H9 (cell line): ENCODE results near the gene E4F1. TPM values are rescaled to one million over a fixed set of nuclear protein-coding genes. Genes with fewer than 3 reads are reported as not detected.

ENCODE experiments used
- DNase-seq: peaks from one replicate; pipeline ENCODE4 v3.0.0-alpha.2; 2017
- H2AFZ ChIP-seq: one replicate; pipeline ENCODE4 v1.6.1; 2013; ENCODE audit warnings: mild to moderate bottlenecking, low read length, control low read depth, moderate library complexity
- H2AK5ac ChIP-seq: 2 replicates; pipeline ENCODE4 v1.6.1; 2013; ENCODE audit warnings: low read length, control low read depth, mixed read lengths; ENCODE audit not compliant: insufficient read length
- H2BK120ac ChIP-seq: one replicate; pipeline ENCODE4 v1.6.1; 2013; ENCODE audit warnings: low read depth, mild to moderate bottlenecking, low read length, control low read depth, inconsistent platforms; ENCODE audit not compliant: poor library complexity, severe bottlenecking
- H2BK12ac ChIP-seq: 2 replicates; pipeline ENCODE4 v1.6.1; 2013; ENCODE audit warnings: low read length, control low read depth, mixed read lengths, low read depth; ENCODE audit not compliant: insufficient read length
- H2BK15ac ChIP-seq: 2 replicates; pipeline ENCODE4 v1.6.1; 2013; ENCODE audit warnings: low read depth, low read length, control low read depth
- H2BK20ac ChIP-seq: one replicate; pipeline ENCODE4 v1.6.1; 2013; ENCODE audit warnings: low read depth, mild to moderate bottlenecking, low read length, control low read depth, inconsistent platforms; ENCODE audit not compliant: poor library complexity, severe bottlenecking
- H2BK5ac ChIP-seq: 2 replicates; pipeline ENCODE4 v1.6.1; 2013; ENCODE audit warnings: low read length, control low read depth, mixed read lengths; ENCODE audit not compliant: insufficient read length
- H3K14ac ChIP-seq: 2 replicates; pipeline ENCODE4 v1.6.1; 2013; ENCODE audit warnings: low read length, control low read depth; ENCODE audit not compliant: insufficient read depth
- H3K18ac ChIP-seq: 2 replicates; pipeline ENCODE4 v1.6.1; 2013; ENCODE audit warnings: low read depth, mild to moderate bottlenecking, mixed read lengths, low read length, control low read depth; ENCODE audit not compliant: insufficient read length
- H3K23ac ChIP-seq: 2 replicates; pipeline ENCODE4 v1.6.1; 2013; ENCODE audit warnings: low read length, control low read depth, mixed read lengths, low read depth; ENCODE audit not compliant: insufficient read length
- H3K23me2 ChIP-seq: 2 replicates; pipeline ENCODE4 v1.6.1; 2013; ENCODE audit warnings: low read depth, mild to moderate bottlenecking, mixed read lengths, low read length, control low read depth; ENCODE audit not compliant: insufficient read length, poor library complexity, severe bottlenecking
- H3K27ac ChIP-seq: 2 replicates; pipeline ENCODE4 v1.5.1; 2013; ENCODE audit warnings: low read length, control low read depth, mixed read lengths, low read depth; ENCODE audit not compliant: insufficient read length
- H3K27me3 ChIP-seq: 2 replicates; pipeline ENCODE4 v1.6.1; 2013; ENCODE audit warnings: low read length, control low read depth, inconsistent platforms; ENCODE audit not compliant: insufficient read depth
- H3K4ac ChIP-seq: 2 replicates; pipeline ENCODE4 v1.6.1; 2013; ENCODE audit warnings: low read depth, mild to moderate bottlenecking, control low read depth, inconsistent platforms, low read length, moderate library complexity
- H3K4me1 ChIP-seq: 2 replicates; pipeline ENCODE4 v1.6.1; 2013; ENCODE audit warnings: low read length, control low read depth, inconsistent platforms; ENCODE audit not compliant: insufficient read depth
- H3K4me2 ChIP-seq: 2 replicates; pipeline ENCODE4 v1.6.1; 2013; ENCODE audit warnings: low read length, control low read depth, mixed read lengths; ENCODE audit not compliant: insufficient read length, insufficient read depth
- H3K56ac ChIP-seq: 2 replicates; pipeline ENCODE4 v1.6.1; 2013; ENCODE audit warnings: low read depth, mild to moderate bottlenecking, mixed read lengths, low read length, control low read depth; ENCODE audit not compliant: insufficient read length
- H3K79me1 ChIP-seq: 2 replicates; pipeline ENCODE4 v1.6.1; 2013; ENCODE audit warnings: low read depth, mild to moderate bottlenecking, moderate library complexity, low read length, control low read depth, inconsistent platforms; ENCODE audit not compliant: insufficient read depth, poor library complexity, severe bottlenecking
- H3K79me2 ChIP-seq: 2 replicates; pipeline ENCODE4 v1.6.1; 2013; ENCODE audit warnings: low read length, control low read depth, inconsistent platforms; ENCODE audit not compliant: insufficient read depth
- H3K9ac ChIP-seq: 2 replicates; pipeline ENCODE4 v1.6.1; 2013; ENCODE audit warnings: low read length, control low read depth, mixed read lengths; ENCODE audit not compliant: insufficient read length; ENCODE audit errors: extremely low read depth
- H3K9me3 ChIP-seq: one replicate; pipeline ENCODE4 v1.6.1; 2013; ENCODE audit warnings: low read depth, low read length, inconsistent platforms; ENCODE audit not compliant: control insufficient read depth
- H3T11ph ChIP-seq: one replicate; pipeline ENCODE4 v1.6.1; 2013; ENCODE audit warnings: mild to moderate bottlenecking, low read length, control low read depth, inconsistent platforms
- H4K20me1 ChIP-seq: one replicate; pipeline ENCODE4 v1.6.1; 2013; ENCODE audit not compliant: control insufficient read depth, insufficient read length, insufficient read depth
- H4K5ac ChIP-seq: 2 replicates; pipeline ENCODE4 v1.6.1; 2013; ENCODE audit warnings: low read depth, mild to moderate bottlenecking, mixed read lengths, low read length, control low read depth; ENCODE audit not compliant: insufficient read length
- H4K8ac ChIP-seq: replicated peaks from 2 replicates; pipeline ENCODE4 v1.6.1; 2013; ENCODE audit warnings: low read length, control low read depth, mixed read lengths, low read depth; ENCODE audit not compliant: insufficient read length
- H4K91ac ChIP-seq: 2 replicates; pipeline ENCODE4 v1.6.1; 2013; ENCODE audit warnings: low read depth, mild to moderate bottlenecking, moderate library complexity, mixed read lengths, low read length, control low read depth; ENCODE audit not compliant: insufficient read length
- H3K27ac Mint-ChIP-seq, 3 experiments: 2 replicates in 2 of 3; 3 replicates in 1 of 3; pipeline ENCODE4 v1.8.0; 2020 to 2021; ENCODE audit warnings: mixed read lengths in 3 of 3, mild to moderate bottlenecking in 1 of 3, moderate library complexity in 1 of 3
- H3K27me3 Mint-ChIP-seq: 2 replicates; pipeline ENCODE4 v1.8.0; 2021; ENCODE audit warnings: low read depth, mild to moderate bottlenecking, moderate library complexity, mixed read lengths
- H3K36me3 Mint-ChIP-seq, 3 experiments: 2 replicates in 2 of 3; 3 replicates in 1 of 3; pipeline ENCODE4 v1.8.0; 2020 to 2021; ENCODE audit warnings: low read depth in 3 of 3, mixed read lengths in 3 of 3; ENCODE audit not compliant: insufficient read depth in 1 of 3
- H3K4me1 Mint-ChIP-seq, 2 experiments: 2 replicates each; pipeline ENCODE4 v1.8.0; 2020; ENCODE audit warnings: mixed read lengths in 2 of 2
- H3K4me3 Mint-ChIP-seq, 2 experiments: 2 replicates in 1 of 2; 3 replicates in 1 of 2; pipeline ENCODE4 v1.8.0; 2020 to 2021; ENCODE audit warnings: mild to moderate bottlenecking in 2 of 2, mixed read lengths in 2 of 2, moderate library complexity in 1 of 2
- H3K9me3 Mint-ChIP-seq, 2 experiments: 2 replicates in 1 of 2; 3 replicates in 1 of 2; pipeline ENCODE4 v1.8.0; 2020; ENCODE audit warnings: mild to moderate bottlenecking in 2 of 2, mixed read lengths in 2 of 2, moderate library complexity in 1 of 2
- CTCF ChIP-seq: fragments of 200-600 bp; sonication (generic); conservative IDR thresholded peaks from 3 replicates; pipeline ENCODE4 v1.8.0; 2021; ENCODE audit warnings: antibody characterized with exemption, mild to moderate bottlenecking
- WGBS: extraction: QIAGEN DNeasy Blood & Tissue Kit; methylation state at CpG from one replicate; pipeline ENCODE4 v1.1.7; 2013; ENCODE audit warnings: missing lambda C conversion rate, low lambda C conversion rate, mixed read lengths; ENCODE audit not compliant: insufficient read length; ENCODE audit errors: extremely low coverage; 5-methylcytosine and 5-hydroxymethylcytosine counted together
- total RNA-seq: library from RNA; stranded (reverse); gene quantifications from 2 replicates; pipeline ENCODE4 v1.2.1, GENCODE V29; 2021

The E4F1 gene
- total RNA-seq, 1 experiment from 2014 or later = 35.9 TPM

- Mint-ChIP-seq H3K27me3 (peaks cover 10% of the 10 kb centered on the region), H3K9me3 (peaks cover 0 to 9% of the 10 kb centered on the region in 2 experiments; a peak in 1 of 5 replicates), H3K4me1 (peaks cover 13 to 15% of the 10 kb centered on the region in 2 experiments), H3K4me3 (peak overlapping the region; percentile 47 to 57), H3K27ac (peak overlapping the region in 2 of 3 experiments; percentile 11 to 15; a peak in 2 of 7 replicates), H3K36me3 (peaks cover 11 to 41% (median 39%) of the 10 kb centered on the region in 3 experiments; a peak in 6 of 7 replicates)
- Histone ChIP-seq H2AK5ac (no peak overlapping the region), H3K56ac (no peak overlapping the region), H3K9ac (no peak overlapping the region), H4K20me1 (no peaks in the 10 kb centered on the region), H2BK120ac (no peak overlapping the region), H3K79me2 (no peaks in the 10 kb centered on the region; the same call in 1 of the 2 replicates), H3T11ph (no peak overlapping the region), H2BK5ac (no peak overlapping the region), H3K4me2 (no peak overlapping the region), H4K5ac (no peak overlapping the region), H2BK12ac (no peak overlapping the region), H2BK15ac (no peak overlapping the region), H3K27ac (no peak overlapping the region), H3K27me3 (no peaks in the 10 kb centered on the region), H3K4me1 (no peaks in the 10 kb centered on the region; the same call in 1 of the 2 replicates), H3K14ac (no peak overlapping the region), H2AFZ (no peak overlapping the region), H4K91ac (no peak overlapping the region), H3K23me2 (peaks cover 12% of the 10 kb centered on the region), H3K4ac (no peak overlapping the region), H4K8ac (no peak overlapping the region), H3K9me3 (no peaks in the 10 kb centered on the region), H3K79me1 (peaks cover under 1% of the 10 kb centered on the region), H2BK20ac (no peak overlapping the region), H3K18ac (no peak overlapping the region), H3K23ac (no peak overlapping the region)
- no peak for DNase-seq
- no CpG with 5 or more reads among the region's 9 CpGs for WGBS
- TF ChIP-seq CTCF = no peak
Measured at GRCh38 chr16:2207872-2208271, 15.5 kb upstream of the E4F1 start.
